HCT116 (cell line): Measurements from ENCODE around the gene LDB2. TPM values are rescaled to one million over a fixed set of nuclear protein-coding genes. Genes with fewer than 3 reads are reported as not detected.

Experiments used
- ATAC-seq: fragments of 200-7000 bp; cut with Tn5 transposase; 2 replicates; pipeline ENCODE4 v1.9.1; 2020; ENCODE audit warnings: mild to moderate bottlenecking, moderate library complexity
- BruUV-seq: library from RNA; stranded (reverse); fragments of 400-500 nt; replicated peaks from 2 replicates; lab custom pipeline; 2021; lab: Mats Ljungman, UMichigan
- CTCF ChIA-PET: fragments of 300-600 bp; sonication (Branson Sonifier 250); formaldehyde crosslinking; loops from one replicate; lab custom pipeline; 2021; ENCODE audit warnings: antibody characterized with exemption; lab: Charles Lee
- POLR2A ChIA-PET: fragments of 300-600, 350-600 bp; sonication (Branson Sonifier 250); formaldehyde crosslinking; loops from one replicate; lab custom pipeline; 2021; ENCODE audit warnings: antibody characterized with exemption; lab: Charles Lee
- RAD21 ChIA-PET, 2 experiments: fragments of 300-600 bp; sonication (Branson Sonifier 250); formaldehyde crosslinking; loops; one replicate each; lab custom pipeline; 2023; ENCODE audit warnings: low total read pairs in 2 of 2; ENCODE audit not compliant: uncharacterized antibody in 2 of 2, unreplicated experiment in 2 of 2, low non-redundant PET in 1 of 2; lab: Charles Lee
- DNase-seq: peaks from one replicate; pipeline ENCODE4 v3.0.0-alpha.2; 2010; ENCODE audit warnings: low read depth, low spot score
- H2AFZ ChIP-seq: fragments of 200-600 bp; shearing (Covaris generic), sonication (generic); 2 replicates; pipeline ENCODE4 v1.6.1; 2017; ENCODE audit warnings: low read depth, mixed run types, mixed read lengths, antibody characterized with exemption, low read length; ENCODE audit not compliant: poor library complexity, severe bottlenecking
- H3K27ac ChIP-seq: 2 replicates; pipeline ENCODE4 v1.5.1; 2012; ENCODE audit warnings: low read depth, low read length
- H3K27me3 ChIP-seq: fragments of 200-600 bp; sonication (generic); 2 replicates; pipeline ENCODE4 v1.6.1; 2016; ENCODE audit warnings: mixed run types, low read length, mixed read lengths; ENCODE audit not compliant: insufficient read depth
- H3K36me3 ChIP-seq, 2 experiments: fragments of 200-500 bp in 1 of 2; fragments of 200-600 bp in 1 of 2; sonication (Bioruptor generic) in 1 of 2; sonication (generic) in 1 of 2; 2 replicates each; pipeline versions ENCODE4 v1.5.1 to v1.6.1; 2014 to 2016; ENCODE audit warnings: low read length in 2 of 2, inconsistent platforms in 1 of 2, mixed read lengths in 1 of 2, mixed run types in 1 of 2; ENCODE audit not compliant: insufficient read depth in 2 of 2, control insufficient read depth in 1 of 2
- H3K4me1 ChIP-seq, 2 experiments: fragments of 200-600 bp in 1 of 2; sonication (generic) in 1 of 2; 2 replicates each; pipeline versions ENCODE4 v1.5.1 to v1.6.1; 2012 to 2017; ENCODE audit warnings: low read length in 2 of 2, inconsistent platforms in 1 of 2, mild to moderate bottlenecking in 1 of 2, mixed read lengths in 1 of 2, mixed run types in 1 of 2, moderate library complexity in 1 of 2; ENCODE audit not compliant: insufficient read depth in 2 of 2, control insufficient read depth in 1 of 2
- H3K4me2 ChIP-seq: fragments of 200-600 bp; sonication (generic); 2 replicates; pipeline ENCODE4 v1.6.1; 2017; ENCODE audit warnings: mixed run types, low read length, mixed read lengths
- H3K4me3 ChIP-seq, 2 experiments: fragments of 200-600 bp in 1 of 2; sonication (generic) in 1 of 2; replicated peaks in 1 of 2; 2 replicates each; pipeline ENCODE4 v1.5.1; 2011 to 2016; ENCODE audit warnings: low read length in 2 of 2, control low read depth in 1 of 2, low read depth in 1 of 2, mild to moderate bottlenecking in 1 of 2, mixed read lengths in 1 of 2, mixed run types in 1 of 2
- H3K79me2 ChIP-seq: fragments of 200-600 bp; sonication (generic); 2 replicates; pipeline ENCODE4 v1.6.1; 2017; ENCODE audit warnings: mild to moderate bottlenecking, mixed run types, low read length, moderate library complexity, mixed read lengths; ENCODE audit not compliant: insufficient read depth
- H3K9ac ChIP-seq: fragments of 200-600 bp; sonication (generic); 2 replicates; pipeline ENCODE4 v1.6.1; 2016; ENCODE audit warnings: low read length, mixed read lengths
- H3K9me2 ChIP-seq: fragments of 200-600 bp; sonication (generic), shearing (Covaris generic); 2 replicates; pipeline ENCODE4 v1.6.1; 2017; ENCODE audit warnings: mixed run types, mild to moderate bottlenecking, moderate library complexity; ENCODE audit not compliant: insufficient read depth
- H3K9me3 ChIP-seq, 2 experiments: fragments of 200-500 bp in 1 of 2; fragments of 200-600 bp in 1 of 2; sonication (Bioruptor generic) in 1 of 2; sonication (generic) in 1 of 2; 2 replicates each; pipeline ENCODE4 v1.6.1; 2014 to 2017; ENCODE audit warnings: low read length in 2 of 2, mixed read lengths in 2 of 2, inconsistent platforms in 1 of 2, low read depth in 1 of 2, mild to moderate bottlenecking in 1 of 2, mixed run types in 1 of 2, moderate library complexity in 1 of 2; ENCODE audit not compliant: control insufficient read depth in 1 of 2, insufficient read depth in 1 of 2
- H4K20me1 ChIP-seq: fragments of 200-600 bp; sonication (generic), shearing (Covaris generic); 2 replicates; pipeline ENCODE4 v1.6.1; 2017; ENCODE audit warnings: mixed run types, mild to moderate bottlenecking, moderate library complexity; ENCODE audit not compliant: insufficient read depth
- CBX3 ChIP-seq: IDR thresholded peaks from 2 replicates; pipeline ENCODE4 v1.6.1; 2012; ENCODE audit warnings: low read depth
- EGR1 ChIP-seq: IDR thresholded peaks from 2 replicates; pipeline ENCODE4 v1.6.1; 2012; ENCODE audit warnings: low read depth
- JUND ChIP-seq: IDR thresholded peaks from 2 replicates; pipeline ENCODE4 v1.6.1; 2012
- POLR2AphosphoS5 ChIP-seq: IDR thresholded peaks from 2 replicates; pipeline ENCODE4 v1.6.1; 2011; ENCODE audit warnings: mild to moderate bottlenecking, low read depth, low read length, moderate library complexity
- RAD21 ChIP-seq: IDR thresholded peaks from 2 replicates; pipeline ENCODE4 v1.6.1; 2012; ENCODE audit warnings: low read depth, mild to moderate bottlenecking
- REST ChIP-seq: IDR thresholded peaks from 2 replicates; pipeline ENCODE4 v1.6.1; 2012; ENCODE audit warnings: low read depth
- SP1 ChIP-seq: IDR thresholded peaks from 2 replicates; pipeline ENCODE4 v1.6.1; 2012; ENCODE audit warnings: low read depth
- ZFX ChIP-seq: fragments of 450-650 bp; IDR thresholded peaks from 2 replicates; pipeline ENCODE4 v1.6.1; 2017
- intact Hi-C: fragments of 100-400 bp; cut with micrococcal nuclease; formaldehyde crosslinking; loops from 2 replicates; pipeline ENCODE4 v1.10.0; 2022
- total RNA-seq: library from RNA; stranded (reverse); gene quantifications from one replicate; pipeline ENCODE4 v1.2.1, GENCODE V29; 2021; ENCODE audit not compliant: unreplicated experiment

LDB2 gene
- total RNA-seq, 1 experiment from 2014 or later = 0.12 TPM

- no peak for TF ChIP-seq REST
- no peak for TF ChIP-seq CBX3
- no peak for TF ChIP-seq SP1
- no peak for TF ChIP-seq EGR1
- TF ChIP-seq, all 23 proteins: peak for 0
Observed at GRCh38 chr4:16833722-16834121, 64.7 kb downstream of the LDB2 start (continued).

- no TSS peak for BruUV-seq
- Histone ChIP-seq H3K79me2 (no peaks in the 10 kb centered on the region), H4K20me1 (no peaks in the 10 kb centered on the region), H3K4me1 (no peaks in the 10 kb centered on the region), H3K4me2 (no peak overlapping the region), H3K9ac (no peak overlapping the region), H3K27me3 (peaks cover 48% of the 10 kb centered on the region)
- RAD21 ChIA-PET = no interaction called here
- no peak for ATAC-seq
- TF ChIP-seq POLR2AphosphoS5 = no peak
- no peak for TF ChIP-seq RAD21
- TF ChIP-seq JUND = no peak
- no peak for TF ChIP-seq ZFX
- no peak for TF ChIP-seq SP1
- TF ChIP-seq, all 23 proteins: peak for 0
- Histone ChIP-seq H3K27ac (no peak overlapping the region), H3K9me3 (no peaks in the 10 kb centered on the region), H3K36me3 (no peaks in the 10 kb centered on the region), H3K4me3 (no peak overlapping the region), H3K9me2 (no peaks in the 10 kb centered on the region), H2AFZ (no peak overlapping the region)
- intact Hi-C loops = no loop called here
- CTCF ChIA-PET = no interaction called here
- DNase-seq = no peak
- POLR2A ChIA-PET = no interaction called here
Observed at GRCh38 chr4:16830081-16830480, 68.4 kb downstream of the LDB2 start.
